ENCODE measurements around the gene NPLOC4. TPM values are rescaled to one million over a fixed set of nuclear protein-coding genes. Genes with fewer than 3 reads are reported as not detected.
A peak's percentile ranks its signal among the peaks of the same experiment; 100 is the strongest.

Gene NPLOC4
- total and polyA plus RNA-seq, 9 of the 15 experiments (the other 6 are each of a cell fraction or from before 2014, with no cell fraction given), result 1.5 to 116 (median 64.5) TPM

GRCh38 chr17:81552244-81553017 lies 84.5 kb downstream of the NPLOC4 start, which contains the start of gene FAAP100 (continued):
- TF ChIP-seq PREB (CRISPR knock-in tag; IDR thresholded peaks at IDR 0.05) (no peak), ZNF165 (CRISPR knock-in tag; IDR thresholded peaks at IDR 0.05; ENCODE audit: borderline replicate concordance) (no peak), STAT5A (IDR thresholded peaks at IDR 0.05; ENCODE audit: borderline replicate concordance, low read length) (no peak), ZNF639 (CRISPR knock-in tag; conservative IDR thresholded peaks at IDR 0.05 in 1 of 2, IDR thresholded peaks at IDR 0.05 in 1 of 2) (0 out of 4 replicates have a peak, but pooled peaks of 1 of the 2 experiments have one; percentile 62), ZNF764 (CRISPR knock-in tag; IDR thresholded peaks at IDR 0.05; ENCODE audit: low read depth) (no peak), GABPB2 (CRISPR knock-in tag; conservative IDR thresholded peaks at IDR 0.05) (no peak), ETS1 (conservative IDR thresholded peaks at IDR 0.05; ENCODE audit: control insufficient read depth, low read depth, low read length) (0 out of 2 replicates have a peak, but pooled peaks have one; percentile 17), ZNF668 (CRISPR knock-in tag; IDR thresholded peaks at IDR 0.05) (no peak), FOXJ2 (tag; IDR thresholded peaks at IDR 0.05) (no peak), FOXA3 (CRISPR knock-in tag; conservative IDR thresholded peaks at IDR 0.05 in 1 of 2, IDR thresholded peaks at IDR 0.05 in 1 of 2) (no peak), FOXK1 (CRISPR knock-in tag; IDR thresholded peaks at IDR 0.05; ENCODE audit: borderline replicate concordance) (no peak), NONO (IDR thresholded peaks at IDR 0.05; ENCODE audit: low read depth in 2 of 2, low read length in 1 of 2) (peak; percentile 16 to 92; a peak in 3 of 4 replicates), ZNF395 (CRISPR knock-in tag; IDR thresholded peaks at IDR 0.05) (no peak), ZNF609 (CRISPR knock-in tag; IDR thresholded peaks at IDR 0.05; ENCODE audit: borderline replicate concordance) (no peak), CREM (IDR thresholded peaks at IDR 0.05; ENCODE audit: low read depth) (peak; percentile 66)

Data from K562 (cell line).